Fibroblast of lung (primary cell): Measurements from ENCODE around the gene ELMOD1. TPM values are rescaled to one million over a fixed set of nuclear protein-coding genes. Genes with fewer than 3 reads are reported as not detected.

Experiments used
- DNase-seq, 2 donors: peaks; one replicate each; pipeline versions ENCODE4 v3.0.0 to v3.0.0-alpha.2; 2010; ENCODE audit warnings: low read depth in 2 of 2
- H2AFZ ChIP-seq: 2 replicates; pipeline ENCODE4 v1.5.1; 2012; ENCODE audit warnings: low read length, control low read depth, inconsistent platforms
- H3K27ac ChIP-seq: 2 replicates; pipeline ENCODE4 v1.5.1; 2011; ENCODE audit warnings: low read length, control low read depth; ENCODE audit not compliant: insufficient read depth
- H3K27me3 ChIP-seq: 2 replicates; pipeline ENCODE4 v1.5.1; 2011; ENCODE audit warnings: mild to moderate bottlenecking, low read length; ENCODE audit not compliant: control insufficient read depth, insufficient read depth
- H3K36me3 ChIP-seq: 2 replicates; pipeline ENCODE4 v1.5.1; 2011; ENCODE audit warnings: low read length; ENCODE audit not compliant: control insufficient read depth, insufficient read depth
- H3K4me1 ChIP-seq: 2 replicates; pipeline ENCODE4 v1.5.1; 2011; ENCODE audit warnings: low read length; ENCODE audit not compliant: control insufficient read depth, insufficient read depth; ENCODE audit errors: extremely low read depth
- H3K4me2 ChIP-seq: 2 replicates; pipeline ENCODE4 v1.5.1; 2011; ENCODE audit warnings: low read length, control low read depth; ENCODE audit not compliant: insufficient read depth; ENCODE audit errors: extremely low read depth
- H3K4me3 ChIP-seq, 4 experiments: fragments of 200-600 bp in 1 of 4; sonication (generic) in 1 of 4; replicated peaks in 1 of 4; 2 replicates each; pipeline ENCODE4 v1.5.1; 2011 to 2016; ENCODE audit warnings: low read length in 4 of 4, low read depth in 3 of 4, mild to moderate bottlenecking in 3 of 4, control low read depth in 2 of 4, inconsistent platforms in 1 of 4, mixed read lengths in 1 of 4; ENCODE audit not compliant: insufficient read depth in 1 of 4; ENCODE audit errors: control extremely low read depth in 1 of 4
- H3K79me2 ChIP-seq: 2 replicates; pipeline ENCODE4 v1.5.1; 2012; ENCODE audit warnings: mild to moderate bottlenecking, low read length, inconsistent platforms; ENCODE audit not compliant: control insufficient read depth, insufficient read depth
- H3K9ac ChIP-seq: 2 replicates; pipeline ENCODE4 v1.5.1; 2011; ENCODE audit warnings: mild to moderate bottlenecking, low read length, control low read depth; ENCODE audit not compliant: insufficient read depth
- H3K9me3 ChIP-seq: 2 replicates; pipeline ENCODE4 v1.5.1; 2012; ENCODE audit warnings: low read depth, low read length; ENCODE audit not compliant: control insufficient read depth, insufficient read depth
- H4K20me1 ChIP-seq: 2 replicates; pipeline ENCODE4 v1.5.1; 2011; ENCODE audit warnings: low read length; ENCODE audit not compliant: control insufficient read depth, insufficient read depth; ENCODE audit errors: extremely low read depth
- EZH2 ChIP-seq: IDR thresholded peaks from 2 replicates; pipeline ENCODE4 v1.5.1; 2012; ENCODE audit warnings: low read length, control low read depth, mild to moderate bottlenecking; ENCODE audit errors: missing control alignments
- polyA minus RNA-seq: library from RNA; depleted of rRNA, polyadenylated mRNA; stranded (reverse); fragments of >200 nt; gene quantifications from 2 replicates; pipeline ENCODE4 v1.2.3, GENCODE V29; 2011; ENCODE audit warnings: low replicate concordance
- polyA plus RNA-seq, 2 donors: library from polyadenylated mRNA; depleted of rRNA in 1 of 2; stranded (reverse) in 1 of 2; unstranded in 1 of 2; fragments of >200 nt; gene quantifications; 2 replicates each; pipeline ENCODE4 v1.2.1, GENCODE V29; 2011 to 2012; ENCODE audit warnings: missing spikeins in 1 of 2
- total RNA-seq: library from RNA; depleted of rRNA; stranded (reverse); fragments of >200 nt; gene quantifications from 2 replicates; pipeline ENCODE4 v1.2.1, GENCODE V29; 2014
- TF ChIP-seq, protein P1 (sequence below), 2 donors: IDR thresholded peaks in 1 of 2; conservative IDR thresholded peaks in 1 of 2; 1 replicate in 1 of 2; 2 replicates in 1 of 2; pipeline ENCODE4 v1.5.1; 2011 to 2012; ENCODE audit warnings: low read length in 2 of 2, control low read depth in 1 of 2, inconsistent platforms in 1 of 2, low read depth in 1 of 2, mild to moderate bottlenecking in 1 of 2

ELMOD1 gene
- under 0.01 and 0.17 TPM in 2 replicates for total RNA-seq
- 0.79 and 0.91 TPM in 2 replicates for polyA plus RNA-seq
- polyA plus RNA-seq (2012), result 0.51 and 0.54 TPM in 2 replicates
- not detected in 2 replicates for polyA minus RNA-seq

DNA sequence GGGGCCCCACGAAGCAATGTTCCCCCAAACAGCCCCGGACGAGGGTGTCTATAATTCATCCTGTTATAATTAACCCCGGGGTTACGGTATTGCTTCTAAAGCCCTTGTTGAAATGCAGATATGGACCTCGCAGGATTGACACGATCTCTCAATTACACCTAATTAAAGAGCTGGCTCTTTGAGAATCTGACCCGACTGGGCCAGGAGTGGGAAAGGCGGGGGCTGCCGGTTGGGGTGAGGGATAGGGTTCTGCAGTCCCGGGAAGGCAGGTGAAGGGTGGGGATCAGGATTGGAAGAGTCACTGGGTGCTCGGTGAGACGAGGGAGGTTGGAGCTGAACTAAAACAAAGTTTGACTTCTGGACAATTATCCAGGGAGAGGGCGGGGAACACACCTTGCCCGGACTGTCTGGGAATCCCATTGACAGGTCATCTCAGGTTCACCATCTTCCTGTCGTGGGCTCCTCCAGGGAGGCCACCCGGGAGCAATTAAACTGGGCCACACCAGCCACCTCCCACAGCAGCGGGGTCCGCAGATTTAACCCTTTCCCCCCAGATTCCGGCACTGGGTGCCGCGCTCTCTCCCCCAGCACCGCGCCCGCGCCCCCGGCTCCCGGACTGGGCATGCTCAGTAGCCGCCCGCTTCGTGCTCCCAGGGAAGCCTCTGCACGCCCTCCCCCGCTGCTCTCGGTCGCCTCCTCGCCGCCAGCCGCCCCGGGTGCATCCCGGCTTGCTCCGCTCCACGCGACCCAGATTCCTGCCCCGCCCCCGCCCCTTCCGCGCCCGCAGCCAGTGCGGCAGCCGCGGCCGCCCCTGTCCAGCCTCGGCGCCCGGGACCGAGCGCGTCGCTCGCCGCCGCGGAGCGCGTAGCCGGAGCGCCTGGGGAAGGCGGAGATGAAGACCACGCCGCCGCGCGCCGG is at the start of gene ELMOD1:
TSS of gene ELMOD1 (plus strand) at position 688 of the 918 bp plus-strand sequence. CDS start 27,043 bp downstream, outside the sequence.
- Histone ChIP-seq H3K4me1 (peaks cover 2% of the 10 kb centered on the region), H3K36me3 (no peaks in the 10 kb centered on the region), H3K4me3 (peak within 1 kb of the TSS; percentile 64 to 85 (median 76)), H2AFZ (peak within 1 kb of the TSS; percentile 97), H4K20me1 (no peaks in the 10 kb centered on the region), H3K27ac (no peak within 1 kb of the TSS), H3K27me3 (peaks cover 5% of the 10 kb centered on the region), H3K9me3 (no peaks in the 10 kb centered on the region), H3K9ac (peak within 1 kb of the TSS; percentile 56), H3K4me2 (peak within 1 kb of the TSS; percentile 98), H3K79me2 (no peaks in the 10 kb centered on the region)
- TF ChIP-seq EZH2, result no peak
- TF ChIP-seq, protein P1, sequence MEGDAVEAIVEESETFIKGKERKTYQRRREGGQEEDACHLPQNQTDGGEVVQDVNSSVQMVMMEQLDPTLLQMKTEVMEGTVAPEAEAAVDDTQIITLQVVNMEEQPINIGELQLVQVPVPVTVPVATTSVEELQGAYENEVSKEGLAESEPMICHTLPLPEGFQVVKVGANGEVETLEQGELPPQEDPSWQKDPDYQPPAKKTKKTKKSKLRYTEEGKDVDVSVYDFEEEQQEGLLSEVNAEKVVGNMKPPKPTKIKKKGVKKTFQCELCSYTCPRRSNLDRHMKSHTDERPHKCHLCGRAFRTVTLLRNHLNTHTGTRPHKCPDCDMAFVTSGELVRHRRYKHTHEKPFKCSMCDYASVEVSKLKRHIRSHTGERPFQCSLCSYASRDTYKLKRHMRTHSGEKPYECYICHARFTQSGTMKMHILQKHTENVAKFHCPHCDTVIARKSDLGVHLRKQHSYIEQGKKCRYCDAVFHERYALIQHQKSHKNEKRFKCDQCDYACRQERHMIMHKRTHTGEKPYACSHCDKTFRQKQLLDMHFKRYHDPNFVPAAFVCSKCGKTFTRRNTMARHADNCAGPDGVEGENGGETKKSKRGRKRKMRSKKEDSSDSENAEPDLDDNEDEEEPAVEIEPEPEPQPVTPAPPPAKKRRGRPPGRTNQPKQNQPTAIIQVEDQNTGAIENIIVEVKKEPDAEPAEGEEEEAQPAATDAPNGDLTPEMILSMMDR (conservative IDR thresholded peaks at IDR 0.05 in 1 of 2, IDR thresholded peaks at IDR 0.05 in 1 of 2; ENCODE audit: low read depth in 1 of 2, low read length in 2 of 2), result peak in 1 of 2 donors; percentile 14
- peak; percentile 22 to 47 for DNase-seq

DNA sequence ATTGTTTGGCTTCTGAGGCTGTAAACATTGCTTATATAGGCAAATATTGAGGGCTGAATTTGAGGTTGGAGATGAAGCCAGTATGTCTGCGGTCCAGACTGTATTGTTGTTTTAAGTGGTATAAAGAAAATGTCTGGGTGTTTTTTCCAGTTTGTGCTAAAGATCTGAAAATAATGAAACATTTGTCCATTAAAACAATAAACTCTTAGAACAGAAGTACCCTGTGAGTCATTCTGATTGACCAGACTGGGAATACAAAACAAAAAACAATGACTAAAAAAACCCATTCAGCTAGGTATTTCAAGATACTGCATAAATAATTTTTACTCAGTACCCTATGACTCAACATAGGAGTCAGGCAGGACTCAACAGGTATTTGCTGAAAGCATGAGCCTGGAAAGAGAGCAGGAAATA is 45.8 kb upstream of the ELMOD1 start:
- Histone ChIP-seq H2AFZ (no peak overlapping the region), H3K4me2 (no peak overlapping the region), H3K27me3 (no peaks in the 10 kb centered on the region), H3K9ac (no peak overlapping the region), H4K20me1 (no peaks in the 10 kb centered on the region), H3K27ac (no peak overlapping the region), H3K36me3 (no peaks in the 10 kb centered on the region), H3K4me3 (no peak overlapping the region), H3K4me1 (no peaks in the 10 kb centered on the region), H3K79me2 (no peaks in the 10 kb centered on the region), H3K9me3 (no peaks in the 10 kb centered on the region)
- TF ChIP-seq EZH2, result no peak
- TF ChIP-seq, protein P1 (conservative IDR thresholded peaks at IDR 0.05 in 1 of 2, IDR thresholded peaks at IDR 0.05 in 1 of 2; ENCODE audit: low read depth in 1 of 2, low read length in 2 of 2), result no peak
- peak; percentile 19 to 95 for DNase-seq

DNA sequence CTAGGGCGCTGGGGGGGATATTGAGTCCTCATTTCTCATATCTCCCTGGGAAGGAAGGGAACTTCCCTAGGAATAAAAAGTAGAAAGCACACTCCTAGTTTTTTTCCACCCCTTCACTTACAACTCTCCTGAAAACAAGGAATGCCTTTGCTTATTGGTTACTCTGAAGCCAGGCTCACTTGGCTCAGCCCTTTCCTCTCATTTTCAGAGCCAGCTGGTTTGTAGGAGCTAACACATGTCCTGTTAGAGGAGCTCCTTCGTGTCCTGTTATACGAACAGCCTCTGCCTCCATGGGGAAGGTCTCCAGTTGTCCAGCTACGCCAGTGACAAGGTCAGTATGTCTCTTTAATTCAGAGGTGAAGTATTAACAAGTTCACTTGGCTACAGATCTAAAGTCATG is 43.0 kb upstream of the ELMOD1 start:
- Histone ChIP-seq H3K27ac (no peak overlapping the region), H3K4me2 (no peak overlapping the region), H3K79me2 (no peaks in the 10 kb centered on the region), H4K20me1 (no peaks in the 10 kb centered on the region), H3K36me3 (no peaks in the 10 kb centered on the region), H3K4me3 (no peak overlapping the region), H3K9ac (no peak overlapping the region), H3K9me3 (no peaks in the 10 kb centered on the region), H3K27me3 (no peaks in the 10 kb centered on the region), H2AFZ (no peak overlapping the region), H3K4me1 (no peaks in the 10 kb centered on the region)
- TF ChIP-seq EZH2, result no peak
- TF ChIP-seq, protein P1 (conservative IDR thresholded peaks at IDR 0.05 in 1 of 2, IDR thresholded peaks at IDR 0.05 in 1 of 2; ENCODE audit: low read depth in 1 of 2, low read length in 2 of 2), result no peak
- no peak for DNase-seq
